ENCODE measurements around the gene SLC34A3.

Gene SLC34A3

GRCh38 chr9:137198051-137198901 is 32.4 kb upstream of the SLC34A3 start:
- no peak for DNase-seq

- no peak for DNase-seq
Measured at GRCh38 chr9:137198902-137199283, 31.8 kb upstream of the SLC34A3 start.

- no peak for DNase-seq
Measured at GRCh38 chr9:137199411-137200121, 31.1 kb upstream of the SLC34A3 start.

GRCh38 chr9:137200311-137201204 is 30.1 kb upstream of the SLC34A3 start, which contains the start of gene TPRN:
TSS of gene TPRN (minus strand) at chr9:137200741. CDS start at chr9:137200711, 30 bp downstream.
- DNase-seq = peak; percentile 99

GRCh38 chr9:137201205-137201868 is 29.4 kb upstream of the SLC34A3 start:
- DNase-seq = no peak

GRCh38 chr9:137202966-137203365 is 27.7 kb upstream of the SLC34A3 start:
- DNase-seq = no peak

GRCh38 chr9:137204731-137205125 is 26.0 kb upstream of the SLC34A3 start:
- DNase-seq = no peak

GRCh38 chr9:137205126-137206069 is 25.3 kb upstream of the SLC34A3 start, which contains the start of the genes NDOR1 and TMEM203:
TSS of gene NDOR1 (plus strand) at chr9:137205700. CDS start at chr9:137205778, 78 bp downstream.
TSS of gene TMEM203 (minus strand) at chr9:137205648. CDS start at chr9:137205414, 234 bp downstream.
- peak; percentile 74 for DNase-seq

GRCh38 chr9:137206602-137207001 is 24.1 kb upstream of the SLC34A3 start:
- no peak for DNase-seq

GRCh38 chr9:137211532-137211931 is 19.2 kb upstream of the SLC34A3 start:
- no peak for DNase-seq

- DNase-seq = no peak
Measured at GRCh38 chr9:137212520-137212919, 18.2 kb upstream of the SLC34A3 start.

GRCh38 chr9:137213160-137214060 is 17.3 kb upstream of the SLC34A3 start:
- DNase-seq = no peak

- DNase-seq = no peak
Measured at GRCh38 chr9:137214620-137215019, 16.1 kb upstream of the SLC34A3 start.

GRCh38 chr9:137215196-137215986 is 15.3 kb upstream of the SLC34A3 start:
- no peak for DNase-seq

- no peak for DNase-seq
Measured at GRCh38 chr9:137216188-137216965, 14.3 kb upstream of the SLC34A3 start.

- DNase-seq = no peak
Measured at GRCh38 chr9:137217276-137218211, 13.2 kb upstream of the SLC34A3 start.

- no peak for DNase-seq
Measured at GRCh38 chr9:137218212-137218753, 12.4 kb upstream of the SLC34A3 start.
